H9 (cell line): Measurements from ENCODE around the gene AMACR. TPM values are rescaled to one million over a fixed set of nuclear protein-coding genes. Genes with fewer than 3 reads are reported as not detected.

Experiments
- DNase-seq: peaks from one replicate; pipeline ENCODE4 v3.0.0-alpha.2; 2017
- H2AFZ ChIP-seq: one replicate; pipeline ENCODE4 v1.6.1; 2013; ENCODE audit warnings: mild to moderate bottlenecking, low read length, control low read depth, moderate library complexity
- H2AK5ac ChIP-seq: 2 replicates; pipeline ENCODE4 v1.6.1; 2013; ENCODE audit warnings: low read length, control low read depth, mixed read lengths; ENCODE audit not compliant: insufficient read length
- H2BK120ac ChIP-seq: one replicate; pipeline ENCODE4 v1.6.1; 2013; ENCODE audit warnings: low read depth, mild to moderate bottlenecking, low read length, control low read depth, inconsistent platforms; ENCODE audit not compliant: poor library complexity, severe bottlenecking
- H2BK12ac ChIP-seq: 2 replicates; pipeline ENCODE4 v1.6.1; 2013; ENCODE audit warnings: low read length, control low read depth, mixed read lengths, low read depth; ENCODE audit not compliant: insufficient read length
- H2BK15ac ChIP-seq: 2 replicates; pipeline ENCODE4 v1.6.1; 2013; ENCODE audit warnings: low read depth, low read length, control low read depth
- H2BK20ac ChIP-seq: one replicate; pipeline ENCODE4 v1.6.1; 2013; ENCODE audit warnings: low read depth, mild to moderate bottlenecking, low read length, control low read depth, inconsistent platforms; ENCODE audit not compliant: poor library complexity, severe bottlenecking
- H2BK5ac ChIP-seq: 2 replicates; pipeline ENCODE4 v1.6.1; 2013; ENCODE audit warnings: low read length, control low read depth, mixed read lengths; ENCODE audit not compliant: insufficient read length
- H3K14ac ChIP-seq: 2 replicates; pipeline ENCODE4 v1.6.1; 2013; ENCODE audit warnings: low read length, control low read depth; ENCODE audit not compliant: insufficient read depth
- H3K18ac ChIP-seq: 2 replicates; pipeline ENCODE4 v1.6.1; 2013; ENCODE audit warnings: low read depth, mild to moderate bottlenecking, mixed read lengths, low read length, control low read depth; ENCODE audit not compliant: insufficient read length
- H3K23ac ChIP-seq: 2 replicates; pipeline ENCODE4 v1.6.1; 2013; ENCODE audit warnings: low read length, control low read depth, mixed read lengths, low read depth; ENCODE audit not compliant: insufficient read length
- H3K23me2 ChIP-seq: 2 replicates; pipeline ENCODE4 v1.6.1; 2013; ENCODE audit warnings: low read depth, mild to moderate bottlenecking, mixed read lengths, low read length, control low read depth; ENCODE audit not compliant: insufficient read length, poor library complexity, severe bottlenecking
- H3K27ac ChIP-seq: 2 replicates; pipeline ENCODE4 v1.5.1; 2013; ENCODE audit warnings: low read length, control low read depth, mixed read lengths, low read depth; ENCODE audit not compliant: insufficient read length
- H3K27me3 ChIP-seq: 2 replicates; pipeline ENCODE4 v1.6.1; 2013; ENCODE audit warnings: low read length, control low read depth, inconsistent platforms; ENCODE audit not compliant: insufficient read depth
- H3K4ac ChIP-seq: 2 replicates; pipeline ENCODE4 v1.6.1; 2013; ENCODE audit warnings: low read depth, mild to moderate bottlenecking, control low read depth, inconsistent platforms, low read length, moderate library complexity
- H3K4me1 ChIP-seq: 2 replicates; pipeline ENCODE4 v1.6.1; 2013; ENCODE audit warnings: low read length, control low read depth, inconsistent platforms; ENCODE audit not compliant: insufficient read depth
- H3K4me2 ChIP-seq: 2 replicates; pipeline ENCODE4 v1.6.1; 2013; ENCODE audit warnings: low read length, control low read depth, mixed read lengths; ENCODE audit not compliant: insufficient read length, insufficient read depth
- H3K56ac ChIP-seq: 2 replicates; pipeline ENCODE4 v1.6.1; 2013; ENCODE audit warnings: low read depth, mild to moderate bottlenecking, mixed read lengths, low read length, control low read depth; ENCODE audit not compliant: insufficient read length
- H3K79me1 ChIP-seq: 2 replicates; pipeline ENCODE4 v1.6.1; 2013; ENCODE audit warnings: low read depth, mild to moderate bottlenecking, moderate library complexity, low read length, control low read depth, inconsistent platforms; ENCODE audit not compliant: insufficient read depth, poor library complexity, severe bottlenecking
- H3K79me2 ChIP-seq: 2 replicates; pipeline ENCODE4 v1.6.1; 2013; ENCODE audit warnings: low read length, control low read depth, inconsistent platforms; ENCODE audit not compliant: insufficient read depth
- H3K9ac ChIP-seq: 2 replicates; pipeline ENCODE4 v1.6.1; 2013; ENCODE audit warnings: low read length, control low read depth, mixed read lengths; ENCODE audit not compliant: insufficient read length; ENCODE audit errors: extremely low read depth
- H3K9me3 ChIP-seq: one replicate; pipeline ENCODE4 v1.6.1; 2013; ENCODE audit warnings: low read depth, low read length, inconsistent platforms; ENCODE audit not compliant: control insufficient read depth
- H3T11ph ChIP-seq: one replicate; pipeline ENCODE4 v1.6.1; 2013; ENCODE audit warnings: mild to moderate bottlenecking, low read length, control low read depth, inconsistent platforms
- H4K20me1 ChIP-seq: one replicate; pipeline ENCODE4 v1.6.1; 2013; ENCODE audit not compliant: control insufficient read depth, insufficient read length, insufficient read depth
- H4K5ac ChIP-seq: 2 replicates; pipeline ENCODE4 v1.6.1; 2013; ENCODE audit warnings: low read depth, mild to moderate bottlenecking, mixed read lengths, low read length, control low read depth; ENCODE audit not compliant: insufficient read length
- H4K8ac ChIP-seq: replicated peaks from 2 replicates; pipeline ENCODE4 v1.6.1; 2013; ENCODE audit warnings: low read length, control low read depth, mixed read lengths, low read depth; ENCODE audit not compliant: insufficient read length
- H4K91ac ChIP-seq: 2 replicates; pipeline ENCODE4 v1.6.1; 2013; ENCODE audit warnings: low read depth, mild to moderate bottlenecking, moderate library complexity, mixed read lengths, low read length, control low read depth; ENCODE audit not compliant: insufficient read length
- H3K27ac Mint-ChIP-seq, 3 experiments: 2 replicates in 2 of 3; 3 replicates in 1 of 3; pipeline ENCODE4 v1.8.0; 2020 to 2021; ENCODE audit warnings: mixed read lengths in 3 of 3, mild to moderate bottlenecking in 1 of 3, moderate library complexity in 1 of 3
- H3K27me3 Mint-ChIP-seq: 2 replicates; pipeline ENCODE4 v1.8.0; 2021; ENCODE audit warnings: low read depth, mild to moderate bottlenecking, moderate library complexity, mixed read lengths
- H3K36me3 Mint-ChIP-seq, 3 experiments: 2 replicates in 2 of 3; 3 replicates in 1 of 3; pipeline ENCODE4 v1.8.0; 2020 to 2021; ENCODE audit warnings: low read depth in 3 of 3, mixed read lengths in 3 of 3; ENCODE audit not compliant: insufficient read depth in 1 of 3
- H3K4me1 Mint-ChIP-seq, 2 experiments: 2 replicates each; pipeline ENCODE4 v1.8.0; 2020; ENCODE audit warnings: mixed read lengths in 2 of 2
- H3K4me3 Mint-ChIP-seq, 2 experiments: 2 replicates in 1 of 2; 3 replicates in 1 of 2; pipeline ENCODE4 v1.8.0; 2020 to 2021; ENCODE audit warnings: mild to moderate bottlenecking in 2 of 2, mixed read lengths in 2 of 2, moderate library complexity in 1 of 2
- H3K9me3 Mint-ChIP-seq, 2 experiments: 2 replicates in 1 of 2; 3 replicates in 1 of 2; pipeline ENCODE4 v1.8.0; 2020; ENCODE audit warnings: mild to moderate bottlenecking in 2 of 2, mixed read lengths in 2 of 2, moderate library complexity in 1 of 2
- CTCF ChIP-seq: fragments of 200-600 bp; sonication (generic); conservative IDR thresholded peaks from 3 replicates; pipeline ENCODE4 v1.8.0; 2021; ENCODE audit warnings: antibody characterized with exemption, mild to moderate bottlenecking
- WGBS: extraction: QIAGEN DNeasy Blood & Tissue Kit; methylation state at CpG from one replicate; pipeline ENCODE4 v1.1.7; 2013; ENCODE audit warnings: missing lambda C conversion rate, low lambda C conversion rate, mixed read lengths; ENCODE audit not compliant: insufficient read length; ENCODE audit errors: extremely low coverage; 5-methylcytosine and 5-hydroxymethylcytosine counted together
- total RNA-seq: library from RNA; stranded (reverse); gene quantifications from 2 replicates; pipeline ENCODE4 v1.2.1, GENCODE V29; 2021

Gene AMACR
- total RNA-seq, 1 experiment from 2014 or later, result 9.7 TPM

- Histone ChIP-seq H3K23ac (no peak overlapping the region), H3K14ac (no peak overlapping the region), H2AK5ac (no peak overlapping the region), H3T11ph (no peak overlapping the region), H3K18ac (no peak overlapping the region), H2BK5ac (no peak overlapping the region), H4K91ac (no peak overlapping the region), H4K20me1 (no peaks in the 10 kb centered on the region), H3K79me1 (no peaks in the 10 kb centered on the region), H3K79me2 (no peaks in the 10 kb centered on the region), H2BK120ac (no peak overlapping the region), H2AFZ (no peak overlapping the region), H3K9me3 (no peaks in the 10 kb centered on the region), H3K9ac (no peak overlapping the region), H4K8ac (no peak overlapping the region), H2BK12ac (no peak overlapping the region), H3K4me1 (peaks cover 8% of the 10 kb centered on the region; the same call in 1 of the 2 replicates), H3K23me2 (no peaks in the 10 kb centered on the region), H4K5ac (no peak overlapping the region), H2BK15ac (no peak overlapping the region), H3K27ac (no peak overlapping the region), H3K27me3 (no peaks in the 10 kb centered on the region), H3K4me2 (no peak overlapping the region), H2BK20ac (no peak overlapping the region), H3K4ac (no peak overlapping the region), H3K56ac (no peak overlapping the region)
- H3K27ac Mint-ChIP-seq, result peak overlapping the region in 1 of 3 experiments; percentile 92; a peak in 2 of 7 replicates
- peaks cover 49 to 59% of the 10 kb centered on the region in 2 experiments for H3K4me1 Mint-ChIP-seq
- no peaks in the 10 kb centered on the region for H3K9me3 Mint-ChIP-seq
- no peak for DNase-seq
- no peak for TF ChIP-seq CTCF
- no peaks in the 10 kb centered on the region for H3K27me3 Mint-ChIP-seq
- peaks cover 0 to 3% (median 0%) of the 10 kb centered on the region in 3 experiments; a peak in 1 of 7 replicates for H3K36me3 Mint-ChIP-seq
- WGBS, result no CpG with 5 or more reads among the region's 1 CpG
- H3K4me3 Mint-ChIP-seq, result no peak overlapping the region; a peak in 1 of 5 replicates
Observed at GRCh38 chr5:33978306-33978705, 29.5 kb downstream of the AMACR start.
